K562 (cell line): Measurements from ENCODE around the gene LRRFIP2. TPM values are rescaled to one million over a fixed set of nuclear protein-coding genes. Genes with fewer than 3 reads are reported as not detected.

Experiments
- ATAC-seq: fragments of 200-7000 bp; cut with Tn5 transposase; 3 replicates; pipeline ENCODE4 v1.9.1; 2020; ENCODE audit warnings: moderate library complexity
- BruUV-seq: library from RNA; stranded (reverse); fragments of 400-500 nt; replicated peaks from 2 replicates; lab custom pipeline; 2021; lab: Mats Ljungman, UMichigan
- CTCF ChIA-PET: fragments of 300-600 bp; formaldehyde crosslinking; extraction: SDS; loops from one replicate; lab custom pipeline; 2021; ENCODE audit warnings: low intra/inter-chr PET ratio; lab: Yijun Ruan, JAX
- POLR2A ChIA-PET: fragments of 300-600, 350-650 bp; sonication (Branson Sonifier 250); formaldehyde crosslinking; extraction: SDS; loops from one replicate; lab custom pipeline; 2021; ENCODE audit warnings: antibody characterized with exemption, inconsistent platforms; lab: Yijun Ruan, JAX
- DNase-seq, 4 experiments: peaks; one replicate each; pipeline versions ENCODE4 v3.0.0 to v3.0.0-alpha.2; 2011 to 2018; ENCODE audit warnings: low spot score in 3 of 4, mixed read lengths in 3 of 4; ENCODE audit errors: extremely low read depth in 1 of 4
- FAIRE-seq: peaks from 2 replicates; lab custom pipeline; 2011; peaks lifted over from hg19 to GRCh38; lab: Jason Lieb, UNC
- H2AFZ ChIP-seq: 2 replicates; pipeline ENCODE4 v1.6.0; 2011; ENCODE audit warnings: low read depth, low read length, control low read depth, inconsistent platforms
- H3K27ac ChIP-seq: fragments of 200-600 bp; 3 replicates; pipeline ENCODE4 v1.8.0; 2011; ENCODE audit warnings: low read depth, mild to moderate bottlenecking, control low read depth, inconsistent platforms, low read length, moderate library complexity, mixed read lengths; ENCODE audit errors: extremely low read depth
- H3K27me3 ChIP-seq, 2 experiments: fragments of 300-600 bp in 1 of 2; 2 replicates in 1 of 2; 3 replicates in 1 of 2; pipeline versions ENCODE4 v1.6.0 to v1.8.0; 2011; ENCODE audit warnings: inconsistent platforms in 2 of 2, low read length in 2 of 2, mild to moderate bottlenecking in 1 of 2, mixed read lengths in 1 of 2, moderate library complexity in 1 of 2; ENCODE audit not compliant: control insufficient read depth in 2 of 2, insufficient read depth in 2 of 2
- H3K36me3 ChIP-seq: fragments of 300-600 bp; 3 replicates; pipeline ENCODE4 v1.8.0; 2011; ENCODE audit warnings: mild to moderate bottlenecking, low read length, inconsistent platforms; ENCODE audit not compliant: control insufficient read depth, insufficient read depth
- H3K4me1 ChIP-seq, 2 experiments: fragments of 200-600 bp in 1 of 2; replicated peaks in 1 of 2; 2 replicates in 1 of 2; 3 replicates in 1 of 2; pipeline versions ENCODE4 v1.5.1 to v1.8.0; 2011; ENCODE audit warnings: inconsistent platforms in 2 of 2, low read length in 2 of 2, mild to moderate bottlenecking in 1 of 2, mixed read lengths in 1 of 2, moderate library complexity in 1 of 2; ENCODE audit not compliant: control insufficient read depth in 2 of 2, insufficient read depth in 2 of 2
- H3K4me2 ChIP-seq: 2 replicates; pipeline ENCODE4 v1.6.1; 2011; ENCODE audit warnings: low read length, control low read depth, inconsistent platforms, mixed read lengths; ENCODE audit not compliant: insufficient read depth
- H3K4me3 ChIP-seq: fragments of 200-600 bp; sonication (generic), shearing (Covaris generic); 2 replicates; pipeline ENCODE4 v1.5.1; 2016; ENCODE audit warnings: control low read depth, inconsistent platforms
- H3K79me2 ChIP-seq: fragments of 200-600 bp; 3 replicates; pipeline ENCODE4 v1.8.0; 2011; ENCODE audit warnings: low read length, inconsistent platforms; ENCODE audit not compliant: control insufficient read depth, insufficient read depth
- H3K9ac ChIP-seq, 2 experiments: 2 replicates each; pipeline versions ENCODE4 v1.6.0 to v1.6.1; 2011; ENCODE audit warnings: low read depth in 2 of 2, low read length in 2 of 2, control low read depth in 1 of 2, inconsistent platforms in 1 of 2, mild to moderate bottlenecking in 1 of 2, mixed read lengths in 1 of 2; ENCODE audit not compliant: insufficient read depth in 1 of 2
- H3K9me1 ChIP-seq: one replicate; pipeline ENCODE4 v1.6.0; 2011; ENCODE audit warnings: inconsistent platforms, mild to moderate bottlenecking, low read length, moderate library complexity; ENCODE audit not compliant: control insufficient read depth, insufficient read depth
- H3K9me3 ChIP-seq: replicated peaks from 2 replicates; pipeline ENCODE4 v1.5.1; 2011; ENCODE audit warnings: low read depth, low read length, inconsistent platforms; ENCODE audit not compliant: control insufficient read depth, insufficient read depth
- H4K20me1 ChIP-seq: replicated peaks from 2 replicates; pipeline ENCODE4 v1.6.1; 2011; ENCODE audit warnings: low read length, inconsistent platforms, mixed read lengths; ENCODE audit not compliant: control insufficient read depth, insufficient read depth
- BCL6 ChIP-seq: fragments of 250-450 bp; sonication (Bioruptor Pico); IDR thresholded peaks from 2 replicates; pipeline ENCODE4 v1.4.0; 2020
- E2F8 ChIP-seq: fragments of 450-650 bp; IDR thresholded peaks from 2 replicates; pipeline ENCODE4 v1.7.1; 2018; ENCODE audit warnings: mild to moderate bottlenecking, low read depth; ENCODE audit not compliant: partially characterized antibody
- KAT7 ChIP-seq: sonication (generic); formaldehyde crosslinking; IDR thresholded peaks from 2 replicates; pipeline ENCODE4 v1.8.0; 2022; ENCODE audit warnings: missing genetic modification reagents, mild to moderate bottlenecking, borderline replicate concordance
- NFIX ChIP-seq: fragments of 250-450 bp; sonication (Bioruptor Pico); IDR thresholded peaks from 2 replicates; pipeline ENCODE4 v1.4.0; 2020; ENCODE audit warnings: low read depth, mild to moderate bottlenecking, moderate library complexity
- RBM25 ChIP-seq: fragments of 200-400 bp; formaldehyde crosslinking; IDR thresholded peaks from 2 replicates; pipeline ENCODE4 v1.6.1; 2018; ENCODE audit warnings: low read length, low read depth, moderate library complexity; ENCODE audit not compliant: severe bottlenecking
- RFX1 ChIP-seq: fragments of 450-650 bp; IDR thresholded peaks from 2 replicates; pipeline ENCODE4 v1.6.1; 2016; ENCODE audit warnings: mild to moderate bottlenecking, moderate library complexity
- SAFB ChIP-seq: fragments of 200-400 bp; formaldehyde crosslinking; IDR thresholded peaks from 2 replicates; pipeline ENCODE4 v1.6.1; 2017; ENCODE audit warnings: low read depth, low read length, borderline replicate concordance
- TCF7 ChIP-seq: sonication (generic); IDR thresholded peaks from 2 replicates; pipeline ENCODE4 v1.6.1; 2016; ENCODE audit warnings: antibody characterized with exemption, borderline replicate concordance
- ZBTB2 ChIP-seq: fragments of 450-650 bp; IDR thresholded peaks from 2 replicates; pipeline ENCODE4 v1.6.1; 2016; ENCODE audit warnings: antibody characterized with exemption
- ZNF121 ChIP-seq: sonication (generic); formaldehyde crosslinking; conservative IDR thresholded peaks from 2 replicates; pipeline ENCODE4 v1.8.0; 2022; ENCODE audit warnings: missing genetic modification reagents
- ZNF197 ChIP-seq: fragments of 200-800 bp; sonication (Bioruptor generic); IDR thresholded peaks from 2 replicates; pipeline ENCODE4 v1.6.1; 2016; ENCODE audit warnings: low read depth, missing genetic modification characterization, missing compliant biosample characterization
- ZNF239 ChIP-seq: fragments of 250-450 bp; sonication (Bioruptor Pico); IDR thresholded peaks from 2 replicates; pipeline ENCODE4 v1.4.0; 2020; ENCODE audit warnings: mild to moderate bottlenecking
- ZNF561 ChIP-seq: fragments of 450-650 bp; formaldehyde crosslinking; conservative IDR thresholded peaks from 2 replicates; pipeline ENCODE4 v1.4.0; 2020; ENCODE audit warnings: mild to moderate bottlenecking, moderate library complexity
- WGBS: fragments of 100-300 bp; shearing (Covaris generic); methylation state at CpG from one replicate; pipeline ENCODE4 v1.1.6; 2016; ENCODE audit warnings: low coverage, mixed read lengths; ENCODE audit not compliant: insufficient coverage; ENCODE audit errors: missing lambda C conversion rate; 5-methylcytosine and 5-hydroxymethylcytosine counted together
- in situ Hi-C: fragments of 300-500 bp; cut with MboI; formaldehyde crosslinking; loops from 4 replicates; pipeline ENCODE4 v1.15.0; 2018; ENCODE audit warnings: inconsistent platforms, mixed read lengths
- intact Hi-C: fragments of 100-400 bp; cut with micrococcal nuclease; formaldehyde crosslinking; loops from 2 replicates; pipeline ENCODE4 v1.14.2; 2022
- polyA plus RNA-seq, 8 experiments: library from polyadenylated mRNA; depleted of rRNA in 4 of 8; stranded (reverse) in 5 of 8; unstranded in 3 of 8; fragments of >200 nt; fragmentation: Nextera tagmentation in 2 of 8; fragmentation: Illumina TruSeq in 1 of 8; extraction: Ambion mirVana in 2 of 8; extraction: Trizol in 1 of 8; gene quantifications; 2 replicates each; pipeline versions ENCODE4 v1.2.1 to v1.2.3, GENCODE V29; 2011 to 2014; ENCODE audit warnings: inconsistent platforms in 1 of 8, missing spikeins in 1 of 8
- total RNA-seq, 7 experiments: library from RNA; depleted of rRNA in 6 of 7; stranded (reverse); fragments of >200 nt in 6 of 7; fragmentation: Illumina TruSeq in 2 of 7; extraction: Trizol in 2 of 7; gene quantifications; 2 replicates each; pipeline versions ENCODE4 v1.2.1 to v1.2.3, GENCODE V29; 2011 to 2021; ENCODE audit warnings: low replicate concordance in 1 of 7

LRRFIP2 gene
- total and polyA plus RNA-seq, 9 of the 15 experiments (the other 6 are each of a cell fraction or from before 2014, with no cell fraction given), result 9.9 to 53.9 (median 42.7) TPM

GRCh38 chr3:37182816-37183215, 8.4 kb upstream of the LRRFIP2 start:
- POLR2A ChIA-PET, result interaction anchor here (1.7 kb wide), 1 partner anchor 12 kb away, joined by 6 read pairs; no protein-coding TSS in a partner anchor
- no peak overlapping the region for H3K9ac ChIP-seq
- no peak overlapping the region for H3K27ac ChIP-seq
- 0 out of 3 replicates have a peak, but pooled peaks cover 4% of the 10 kb centered on the region for H3K36me3 ChIP-seq
- no peak for DNase-seq
- in situ Hi-C loops, result no loop called here
- peaks cover 17% of the 10 kb centered on the region for H3K79me2 ChIP-seq
- no peak overlapping the region for H2AFZ ChIP-seq
- H3K27me3 ChIP-seq, result no peaks in the 10 kb centered on the region
- H3K9me3 ChIP-seq, result no peaks in the 10 kb centered on the region
- intact Hi-C loops, result no loop called here
- H4K20me1 ChIP-seq, result no peaks in the 10 kb centered on the region
- no peak overlapping the region for H3K4me2 ChIP-seq
- no peak overlapping the region for H3K4me3 ChIP-seq
- ATAC-seq, result no peak
- BruUV-seq, result no TSS peak
- TF ChIP-seq BCL6 (CRISPR knock-in tag), result no peak
- TF ChIP-seq SAFB, result no peak
- TF ChIP-seq TCF7, result no peak
- peak; percentile 84 for TF ChIP-seq ZNF121 (CRISPR knock-in tag)
- TF ChIP-seq RBM25, result peak; percentile 60
- TF ChIP-seq, all 486 proteins: peak for 2
- Histone ChIP-seq H3K9me1 (no peaks in the 10 kb centered on the region), H3K4me1 (peaks cover 3 to 13% of the 10 kb centered on the region in 2 experiments; a peak in 4 of 5 replicates)
- CTCF ChIA-PET, result no interaction called here
- FAIRE-seq, result no peak

GRCh38 chr3:37181756-37182155, 7.4 kb upstream of the LRRFIP2 start:
- in situ Hi-C loops (no loop called here), intact Hi-C loops (no loop called here)
- H3K9me1 ChIP-seq, result no peaks in the 10 kb centered on the region
- H3K9me3 ChIP-seq, result no peaks in the 10 kb centered on the region
- H3K4me2 ChIP-seq, result no peak overlapping the region
- H3K36me3 ChIP-seq, result 0 out of 3 replicates have a peak, but pooled peaks cover 4% of the 10 kb centered on the region
- no peak overlapping the region for H3K4me3 ChIP-seq
- WGBS, result 35% methylated on average over 7 of the region's 7 CpGs
- no peak overlapping the region for H3K9ac ChIP-seq
- peak overlapping the region; percentile 3; the same call in 1 of the 2 replicates for H2AFZ ChIP-seq
- peaks cover 27% of the 10 kb centered on the region for H3K79me2 ChIP-seq
- POLR2A ChIA-PET, result interaction anchor here (0.6 to 0.8 kb wide), 2 partner anchors 9 to 189 kb away, joined by 3 to 5 read pairs; partner anchors contain the start of genes EPM2AIP1 and MLH1
- BruUV-seq, result no TSS peak
- CTCF ChIA-PET, result no interaction called here
- peak in 1 of 4 experiments; percentile 27 for DNase-seq
- FAIRE-seq, result no peak
- no peaks in the 10 kb centered on the region for H3K27me3 ChIP-seq
- peak; percentile 44 for ATAC-seq
- peaks cover 3 to 21% of the 10 kb centered on the region in 2 experiments; a peak in 4 of 5 replicates for H3K4me1 ChIP-seq
- H3K27ac ChIP-seq, result 0 out of 3 replicates have a peak overlapping the region, but pooled peaks have one; percentile 18
- H4K20me1 ChIP-seq, result no peaks in the 10 kb centered on the region
- TF ChIP-seq ZNF561 (no peak), NFIX (CRISPR knock-in tag) (no peak), KAT7 (CRISPR knock-in tag) (no peak), ZNF239 (CRISPR knock-in tag) (no peak), ZBTB2 (no peak), E2F8 (peak; percentile 32), ZNF197 (CRISPR knock-in tag) (no peak), RFX1 (0 out of 2 replicates have a peak, but pooled peaks have one; percentile 5)
